Small intestine (tissue), 7 donors: Measurements from ENCODE around the gene SYNE3. TPM values are rescaled to one million over a fixed set of nuclear protein-coding genes. Genes with fewer than 3 reads are reported as not detected.

Experiments used
- DNase-seq, 2 donors: peaks; one replicate each; pipeline versions ENCODE4 v3.0.0 to v3.0.0-alpha.2; 2013
- FAIRE-seq: peaks from 2 replicates; lab custom pipeline; 2012; peaks lifted over from hg19 to GRCh38; lab: Jason Lieb, UNC
- H3K27ac ChIP-seq, 3 donors: one replicate each; pipeline ENCODE4 v1.5.1; 2013; ENCODE audit warnings: low read length in 2 of 3, mild to moderate bottlenecking in 2 of 3, control low read depth in 1 of 3, inconsistent platforms in 1 of 3, low read depth in 1 of 3, moderate library complexity in 1 of 3
- H3K27me3 ChIP-seq, 3 donors: one replicate each; pipeline ENCODE4 v1.6.1; 2013; ENCODE audit warnings: low read length in 3 of 3, inconsistent platforms in 1 of 3; ENCODE audit not compliant: control insufficient read depth in 3 of 3, insufficient read depth in 3 of 3
- H3K36me3 ChIP-seq, 3 donors: one replicate each; pipeline ENCODE4 v1.6.1; 2013; ENCODE audit warnings: low read length in 3 of 3, inconsistent platforms in 1 of 3, low read depth in 1 of 3, mild to moderate bottlenecking in 1 of 3, moderate library complexity in 1 of 3; ENCODE audit not compliant: control insufficient read depth in 3 of 3, insufficient read depth in 2 of 3
- H3K4me1 ChIP-seq, 3 donors: one replicate each; pipeline ENCODE4 v1.6.1; 2013; ENCODE audit warnings: low read length in 2 of 3, inconsistent platforms in 1 of 3, low read depth in 1 of 3, mild to moderate bottlenecking in 1 of 3, moderate library complexity in 1 of 3; ENCODE audit not compliant: control insufficient read depth in 3 of 3, insufficient read depth in 2 of 3
- H3K4me3 ChIP-seq, 3 donors: one replicate each; pipeline ENCODE4 v1.5.1; 2013; ENCODE audit warnings: low read length in 3 of 3, control low read depth in 1 of 3, inconsistent platforms in 1 of 3, low read depth in 1 of 3, mild to moderate bottlenecking in 1 of 3, moderate library complexity in 1 of 3
- H3K9me3 ChIP-seq, 2 donors: one replicate each; pipeline ENCODE4 v1.6.1; 2013; ENCODE audit warnings: low read depth in 1 of 2, low read length in 1 of 2; ENCODE audit not compliant: control insufficient read depth in 2 of 2, insufficient read depth in 1 of 2
- WGBS, 3 donors: extraction: QIAGEN DNeasy Blood & Tissue Kit; methylation state at CpG; one replicate each; pipeline ENCODE4 v1.1.7; 2013; 5-methylcytosine and 5-hydroxymethylcytosine counted together
- polyA plus RNA-seq, 4 donors: library from polyadenylated mRNA; stranded (reverse) in 3 of 4; unstranded in 1 of 4; fragments of 200-250 nt in 3 of 4; fragments of 120-200 nt in 1 of 4; gene quantifications; one replicate each; pipeline versions ENCODE4 v1.2.1 to v1.2.3, GENCODE V29; 2013
- donor health status: healthy with polysubstance abuse.
- donor health status: control.
- donor health status: control.
- donor health status: Bipolar disorder and iron deficiency.
- donor health status: healthy.

Gene SYNE3
- polyA plus RNA-seq, 4 donors = 0.81 to 5.0 (median 1.4) TPM

GRCh38 chr14:95544588-95544987, 28.1 kb upstream of the SYNE3 start:
- peaks cover 0 to 20% (median 2%) of the 10 kb centered on the region in 3 donors for H3K36me3 ChIP-seq
- peaks cover 0 to 2% (median 0%) of the 10 kb centered on the region in 3 donors for H3K4me1 ChIP-seq
- no peaks in the 10 kb centered on the region for H3K27me3 ChIP-seq
- H3K27ac ChIP-seq = no peak overlapping the region
- WGBS, 3 donors = 84 to 88% (median 86%) methylated on average over 8 of the region's 8 CpGs
- FAIRE-seq = no peak
- DNase-seq = no peak
- H3K9me3 ChIP-seq = peaks cover 0 to 2% of the 10 kb centered on the region in 2 donors
- no peak overlapping the region for H3K4me3 ChIP-seq

DNA sequence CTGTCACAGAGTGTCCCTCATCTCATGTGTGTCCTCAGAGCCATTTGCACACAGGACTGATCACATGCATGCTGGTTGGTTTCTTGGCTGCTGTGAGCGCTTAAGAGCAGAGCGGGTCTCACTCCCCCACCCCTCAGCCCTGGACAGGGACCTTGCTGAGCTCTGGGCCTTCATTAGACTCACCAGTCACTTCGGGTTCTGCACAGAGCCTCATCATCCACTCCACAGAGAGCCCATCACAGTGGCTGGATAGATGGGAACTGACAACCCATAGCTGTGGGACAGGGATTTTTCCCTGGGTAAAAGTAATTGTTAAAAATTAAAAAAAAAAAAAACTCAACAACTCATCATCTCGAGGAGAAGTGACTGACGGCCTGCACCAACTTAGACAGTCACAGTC, 26.6 kb upstream of the SYNE3 start:
- FAIRE-seq (no peak), DNase-seq (no peak)
- peaks cover 0 to 20% (median 2%) of the 10 kb centered on the region in 3 donors for H3K36me3 ChIP-seq
- H3K27ac ChIP-seq = no peak overlapping the region
- no peaks in the 10 kb centered on the region for H3K27me3 ChIP-seq
- 94 to 96% (median 96%) methylated on average over 5 of the region's 5 CpGs for WGBS, 3 donors
- H3K4me1 ChIP-seq = peaks cover 0 to 2% (median 0%) of the 10 kb centered on the region in 3 donors
- H3K9me3 ChIP-seq = no peaks in the 10 kb centered on the region
- H3K4me3 ChIP-seq = no peak overlapping the region

DNA sequence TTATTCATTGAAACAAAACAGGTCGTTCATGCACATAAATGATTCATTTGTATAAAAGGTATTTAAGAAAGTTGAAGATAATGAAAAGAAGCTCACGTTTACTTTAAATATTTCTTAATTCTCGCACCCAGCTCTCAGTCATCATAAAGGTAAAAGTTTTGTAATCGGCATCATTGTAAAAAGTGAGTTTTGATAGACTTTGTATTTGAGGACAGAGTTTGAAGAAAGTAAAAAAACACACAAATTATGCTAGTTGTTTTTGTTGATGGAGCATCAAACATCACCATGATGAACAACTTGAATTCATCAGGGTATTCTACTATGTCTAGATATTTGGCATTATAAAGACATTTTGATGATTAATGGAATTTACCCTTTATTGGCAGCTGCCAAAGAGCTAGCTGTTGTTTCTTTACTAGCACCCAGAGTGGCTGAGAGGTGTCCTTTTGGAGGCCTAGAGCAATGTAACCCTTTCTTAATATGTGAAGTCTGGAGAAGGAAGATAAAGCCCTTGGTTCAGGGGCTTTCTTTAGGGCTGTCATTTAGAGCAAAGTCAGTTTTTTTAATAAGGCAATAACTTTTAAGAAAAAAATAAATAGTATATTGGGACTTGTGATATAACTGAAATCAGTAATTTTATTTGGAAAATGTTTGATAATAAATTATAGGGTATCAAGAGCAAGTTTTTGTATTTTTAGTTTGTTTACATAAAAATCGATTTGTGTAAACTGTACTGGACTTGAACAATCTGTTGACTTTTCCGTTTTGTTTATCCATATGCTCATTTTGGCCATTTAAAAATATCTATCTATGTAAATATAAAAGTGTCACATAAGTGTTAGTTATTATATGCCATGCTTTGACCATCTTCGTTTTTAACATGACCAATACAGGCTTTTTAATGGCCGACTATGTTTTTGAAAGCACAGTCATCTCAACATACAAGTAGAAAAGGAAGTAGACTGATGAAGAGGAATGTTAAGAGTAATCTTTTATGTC, 25.8 kb upstream of the SYNE3 start:
- 84 to 87% (median 85%) methylated on average over 8 of the region's 8 CpGs for WGBS, 3 donors
- H3K27me3 ChIP-seq = no peaks in the 10 kb centered on the region
- no peak overlapping the region for H3K4me3 ChIP-seq
- H3K4me1 ChIP-seq = peaks cover 0 to 2% (median 0%) of the 10 kb centered on the region in 3 donors
- H3K36me3 ChIP-seq = peaks cover 0 to 17% (median 2%) of the 10 kb centered on the region in 3 donors
- H3K27ac ChIP-seq = no peak overlapping the region
- FAIRE-seq = peak; percentile 19
- no peaks in the 10 kb centered on the region for H3K9me3 ChIP-seq
- DNase-seq = no peak

- DNase-seq (no peak), FAIRE-seq (no peak)
- Histone ChIP-seq H3K27ac (no peak overlapping the region), H3K36me3 (peaks cover 0 to 12% (median 2%) of the 10 kb centered on the region in 3 donors), H3K4me3 (no peak overlapping the region), H3K4me1 (peaks cover 0 to 3% (median under 1%) of the 10 kb centered on the region in 3 donors), H3K27me3 (no peaks in the 10 kb centered on the region), H3K9me3 (no peaks in the 10 kb centered on the region)
- WGBS, 3 donors = 60 to 77% (median 73%) methylated on average over 4 of the region's 4 CpGs
Observed at GRCh38 chr14:95541346-95541745, 24.9 kb upstream of the SYNE3 start.

DNA sequence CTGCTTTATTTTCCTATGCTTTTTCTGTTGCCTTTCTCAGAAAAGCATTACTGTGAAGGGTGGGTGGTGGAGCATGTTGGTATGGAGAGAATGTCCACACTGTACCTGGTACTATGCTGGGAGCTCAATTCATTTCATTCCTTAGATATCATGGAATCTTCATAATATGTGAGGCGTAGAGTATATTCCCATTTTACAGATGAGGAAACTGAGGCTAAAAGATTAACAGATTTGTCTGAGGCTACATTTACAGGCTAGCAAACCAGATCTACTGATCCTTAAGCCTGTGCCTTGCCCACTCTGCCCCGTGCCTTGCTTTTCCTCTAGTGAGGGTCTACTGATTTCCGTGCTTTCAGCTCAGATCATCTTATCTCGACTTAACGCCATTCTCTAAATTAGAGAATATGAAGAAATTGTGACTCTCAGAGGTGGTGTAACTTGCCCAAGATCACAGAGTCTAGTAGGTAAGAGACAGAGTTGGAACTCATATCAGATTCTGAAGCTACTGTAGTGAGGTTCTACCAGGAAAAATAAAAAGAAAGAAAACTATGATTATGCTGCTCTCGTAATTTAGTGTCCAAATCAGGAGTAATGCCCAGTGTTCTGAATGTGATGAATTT, 23.9 kb upstream of the SYNE3 start:
- no peak for DNase-seq
- H3K36me3 ChIP-seq = peaks cover 0 to 10% (median 2%) of the 10 kb centered on the region in 3 donors
- FAIRE-seq = no peak

DNA sequence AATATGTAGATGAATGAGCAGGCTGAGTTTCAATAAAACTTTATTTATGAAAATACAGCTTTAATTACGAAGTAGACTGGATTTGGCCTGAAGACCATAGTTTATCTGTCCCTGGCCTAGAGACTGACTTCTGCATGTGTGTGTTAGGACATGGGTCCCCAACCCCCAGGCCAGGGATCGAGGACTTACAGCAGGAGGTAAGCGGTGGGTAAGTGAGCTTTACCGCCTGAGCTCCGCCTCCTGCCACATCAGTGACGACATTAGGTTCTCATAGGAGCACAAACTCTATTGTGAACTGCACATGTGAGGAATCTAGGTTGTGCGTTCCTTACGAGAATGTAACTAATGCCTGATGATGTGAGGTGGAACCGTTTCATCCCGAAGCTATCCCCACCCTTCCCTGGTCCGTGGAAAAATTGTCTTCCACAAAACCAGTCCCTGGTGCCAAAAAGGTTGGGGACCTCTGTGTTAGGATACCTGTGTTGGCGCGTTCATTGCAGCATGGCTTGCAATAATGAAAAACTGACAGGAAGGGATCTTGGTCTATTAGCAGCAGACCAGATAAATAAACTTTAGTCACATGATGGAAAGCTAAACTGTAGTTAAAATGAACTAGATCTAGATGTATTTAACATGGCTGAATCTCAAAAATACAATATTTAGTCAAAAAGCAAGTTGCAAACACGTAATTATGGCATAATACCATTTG, 22.5 kb upstream of the SYNE3 start:
- H3K4me3 ChIP-seq = no peak overlapping the region
- DNase-seq (no peak), FAIRE-seq (no peak)
- WGBS, 3 donors = 93 to 94% (median 93%) methylated on average over 14 of the region's 14 CpGs
- no peaks in the 10 kb centered on the region for H3K9me3 ChIP-seq
- no peaks in the 10 kb centered on the region for H3K27me3 ChIP-seq
- peaks cover 0 to 4% (median 1%) of the 10 kb centered on the region in 3 donors for H3K36me3 ChIP-seq
- peaks cover 0 to 11% (median 9%) of the 10 kb centered on the region in 3 donors for H3K4me1 ChIP-seq
- no peak overlapping the region for H3K27ac ChIP-seq

More for the DNA sequence above, 23.9 kb upstream of the SYNE3 start:
- Histone ChIP-seq H3K4me1 (peaks cover 0 to 11% (median 9%) of the 10 kb centered on the region in 3 donors), H3K9me3 (no peaks in the 10 kb centered on the region), H3K4me3 (no peak overlapping the region), H3K27me3 (no peaks in the 10 kb centered on the region), H3K27ac (no peak overlapping the region)
- WGBS, 3 donors = 88 to 97% (median 94%) methylated on average over 6 of the region's 6 CpGs

- peak overlapping the region in 1 of 3 donors; percentile 44 for H3K27ac ChIP-seq
- FAIRE-seq (no peak), DNase-seq (peak in 1 of 2 donors; percentile 42)
- H3K9me3 ChIP-seq = no peaks in the 10 kb centered on the region
- peaks cover 4 to 17% (median 15%) of the 10 kb centered on the region in 3 donors for H3K4me1 ChIP-seq
- no peak overlapping the region for H3K4me3 ChIP-seq
- no peaks in the 10 kb centered on the region for H3K36me3 ChIP-seq
- WGBS, 3 donors = 52 to 66% (median 66%) methylated on average over 9 of the region's 9 CpGs
- no peaks in the 10 kb centered on the region for H3K27me3 ChIP-seq
Observed at GRCh38 chr14:95537298-95538089, 21.0 kb upstream of the SYNE3 start.
